ENCODE data around the gene PHEX.

The PHEX gene

GRCh38 chrX:22093550-22093949 is 61.4 kb downstream of the PHEX start:
- no peak for TF ChIP-seq CTCF (IDR thresholded peaks at IDR 0.05; ENCODE audit: control insufficient read depth, extremely low read depth, insufficient read depth)
- H3K4me3 ChIP-seq (ENCODE audit: low read depth, low read length): no peak overlapping the region
- DNase-seq (ENCODE audit: low read depth): no peak

GRCh38 chrX:22095286-22095685 is 63.2 kb downstream of the PHEX start:
- no peak overlapping the region for H3K4me3 ChIP-seq (ENCODE audit: low read depth, low read length)
- TF ChIP-seq CTCF (IDR thresholded peaks at IDR 0.05; ENCODE audit: control insufficient read depth, extremely low read depth, insufficient read depth): no peak
- DNase-seq (ENCODE audit: low read depth): no peak

- no peak for TF ChIP-seq CTCF (IDR thresholded peaks at IDR 0.05; ENCODE audit: control insufficient read depth, extremely low read depth, insufficient read depth)
- H3K4me3 ChIP-seq (ENCODE audit: low read depth, low read length): no peak overlapping the region
- no peak for DNase-seq (ENCODE audit: low read depth)
Observed at GRCh38 chrX:22095856-22096255, 63.7 kb downstream of the PHEX start.

GRCh38 chrX:22097012-22097694 is 65.0 kb downstream of the PHEX start:
- no peak for TF ChIP-seq CTCF (IDR thresholded peaks at IDR 0.05; ENCODE audit: control insufficient read depth, extremely low read depth, insufficient read depth)
- no peak overlapping the region for H3K4me3 ChIP-seq (ENCODE audit: low read depth, low read length)
- DNase-seq (ENCODE audit: low read depth): no peak

- no peak overlapping the region for H3K4me3 ChIP-seq (ENCODE audit: low read depth, low read length)
- TF ChIP-seq CTCF (IDR thresholded peaks at IDR 0.05; ENCODE audit: control insufficient read depth, extremely low read depth, insufficient read depth): no peak
- DNase-seq (ENCODE audit: low read depth): no peak
Observed at GRCh38 chrX:22105231-22105630, 73.1 kb downstream of the PHEX start.

GRCh38 chrX:22105971-22106370 is 73.8 kb downstream of the PHEX start:
- no peak for TF ChIP-seq CTCF (IDR thresholded peaks at IDR 0.05; ENCODE audit: control insufficient read depth, extremely low read depth, insufficient read depth)
- no peak overlapping the region for H3K4me3 ChIP-seq (ENCODE audit: low read depth, low read length)
- no peak for DNase-seq (ENCODE audit: low read depth)

- no peak overlapping the region for H3K4me3 ChIP-seq (ENCODE audit: low read depth, low read length)
- TF ChIP-seq CTCF (IDR thresholded peaks at IDR 0.05; ENCODE audit: control insufficient read depth, extremely low read depth, insufficient read depth): no peak
Observed at GRCh38 chrX:22109442-22109841, 77.3 kb downstream of the PHEX start.

More at GRCh38 chrX:22109442-22109841, 77.3 kb downstream of the PHEX start:
- DNase-seq (ENCODE audit: low read depth): no peak

Measured in LNCaP clone FGC (cell line).